H1 (cell line): ENCODE measurements around the gene PEPD. TPM values are rescaled to one million over a fixed set of nuclear protein-coding genes. Genes with fewer than 3 reads are reported as not detected.

Experiments used
- CBX8 ChIP-seq: fragments of 300-800, 300-1000 bp; sonication (generic); IDR thresholded peaks from 2 replicates; pipeline ENCODE4 v1.7.1; 2016; ENCODE audit warnings: low read depth, low read length, borderline replicate concordance
- CHD7 ChIP-seq: fragments of 300-600 bp; sonication (generic); IDR thresholded peaks from 2 replicates; pipeline ENCODE4 v1.7.1; 2012; ENCODE audit warnings: low read length, moderate library complexity, mild to moderate bottlenecking, inconsistent platforms; ENCODE audit not compliant: insufficient replicate concordance
- CTBP2 ChIP-seq: IDR thresholded peaks from 2 replicates; pipeline ENCODE4 v1.7.0; 2011; ENCODE audit warnings: borderline replicate concordance, mild to moderate bottlenecking, moderate library complexity, mixed read lengths, low read length; ENCODE audit not compliant: insufficient read depth, insufficient read length
- SP2 ChIP-seq: IDR thresholded peaks from 2 replicates; pipeline ENCODE4 v1.6.1; 2012; ENCODE audit warnings: mild to moderate bottlenecking, low read length, inconsistent platforms
- polyA plus RNA-seq, 7 experiments: library from polyadenylated mRNA; depleted of rRNA in 3 of 7; stranded (reverse) in 5 of 7; unstranded in 2 of 7; fragments of >200 nt in 5 of 7; fragments of 200-250 nt in 2 of 7; gene quantifications; 1 replicate in 5 of 7; 2 replicates in 1 of 7; 4 replicates in 1 of 7; pipeline versions ENCODE4 v1.2.1 to v1.2.3, GENCODE V29; 2011 to 2013; ENCODE audit warnings: missing spikeins in 2 of 7, mixed read lengths in 2 of 7
- total RNA-seq: library from RNA; stranded (reverse); fragmentation: NEBNext Ultra II Directional; extraction: Animal tissue kit (Norgen Biotek cat#: 25700); gene quantifications from 2 replicates; pipeline ENCODE4 v1.2.1, GENCODE V29; 2021
- TF ChIP-seq, protein P1 (sequence below): IDR thresholded peaks from 2 replicates; pipeline ENCODE4 v1.6.1; 2012; ENCODE audit warnings: inconsistent platforms

Gene PEPD
- total and polyA plus RNA-seq, 2 of the 8 experiments (the other 6 are each of a cell fraction or from before 2014, with no cell fraction given) = 84.1 to 178 TPM

GRCh38 chr19:33409906-33410685 is 111.5 kb downstream of the PEPD start (continued):
- TF ChIP-seq CHD7 (no peak), CBX8 (no peak), SP2 (no peak), CTBP2 (no peak)
- TF ChIP-seq, protein P1, sequence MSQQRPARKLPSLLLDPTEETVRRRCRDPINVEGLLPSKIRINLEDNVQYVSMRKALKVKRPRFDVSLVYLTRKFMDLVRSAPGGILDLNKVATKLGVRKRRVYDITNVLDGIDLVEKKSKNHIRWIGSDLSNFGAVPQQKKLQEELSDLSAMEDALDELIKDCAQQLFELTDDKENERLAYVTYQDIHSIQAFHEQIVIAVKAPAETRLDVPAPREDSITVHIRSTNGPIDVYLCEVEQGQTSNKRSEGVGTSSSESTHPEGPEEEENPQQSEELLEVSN = no peak
